HS-27A (cell line): ENCODE data around the gene GTF3C5.
A peak's percentile ranks its signal among the peaks of the same experiment; 100 is the strongest.
"Not testable (repeated sequence)": the region's sequence is repeated elsewhere in the genome, so short reads cannot be mapped to it uniquely, and the experiment has no call there.

ENCODE experiments used
- DNase-seq: peaks from one replicate; pipeline ENCODE4 v3.0.0-alpha.2; 2012; ENCODE audit warnings: low read depth, missing footprints

The GTF3C5 gene

GRCh38 chr9:133030317-133031129, at the start of gene GTF3C5:
Gene GTF3C5 (plus strand): TSS chr9:133030997. CDS start chr9:133031012, 15 bp downstream.
- peak; percentile 91 for DNase-seq

DNA sequence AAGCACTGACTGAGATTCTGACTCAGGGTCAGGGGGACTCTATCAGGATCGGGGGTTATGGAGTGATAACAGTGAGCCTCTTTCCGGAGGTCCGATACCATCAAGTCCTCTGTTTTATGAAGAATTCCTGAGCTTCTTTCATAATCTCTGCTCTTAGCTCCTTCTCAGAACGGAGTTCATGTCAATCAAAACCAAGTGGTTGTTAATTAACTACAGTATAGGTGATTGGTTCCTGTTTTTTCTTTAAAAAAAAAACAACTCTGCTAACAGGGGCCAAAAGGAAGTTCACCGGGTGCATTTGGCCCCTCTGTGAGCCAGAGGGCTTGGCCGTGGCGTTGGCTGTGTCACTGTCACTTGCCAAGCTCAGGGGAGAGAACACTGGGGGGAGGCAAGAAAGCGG, 48.3 kb upstream of the GTF3C5 start:
- no peak for DNase-seq

DNA sequence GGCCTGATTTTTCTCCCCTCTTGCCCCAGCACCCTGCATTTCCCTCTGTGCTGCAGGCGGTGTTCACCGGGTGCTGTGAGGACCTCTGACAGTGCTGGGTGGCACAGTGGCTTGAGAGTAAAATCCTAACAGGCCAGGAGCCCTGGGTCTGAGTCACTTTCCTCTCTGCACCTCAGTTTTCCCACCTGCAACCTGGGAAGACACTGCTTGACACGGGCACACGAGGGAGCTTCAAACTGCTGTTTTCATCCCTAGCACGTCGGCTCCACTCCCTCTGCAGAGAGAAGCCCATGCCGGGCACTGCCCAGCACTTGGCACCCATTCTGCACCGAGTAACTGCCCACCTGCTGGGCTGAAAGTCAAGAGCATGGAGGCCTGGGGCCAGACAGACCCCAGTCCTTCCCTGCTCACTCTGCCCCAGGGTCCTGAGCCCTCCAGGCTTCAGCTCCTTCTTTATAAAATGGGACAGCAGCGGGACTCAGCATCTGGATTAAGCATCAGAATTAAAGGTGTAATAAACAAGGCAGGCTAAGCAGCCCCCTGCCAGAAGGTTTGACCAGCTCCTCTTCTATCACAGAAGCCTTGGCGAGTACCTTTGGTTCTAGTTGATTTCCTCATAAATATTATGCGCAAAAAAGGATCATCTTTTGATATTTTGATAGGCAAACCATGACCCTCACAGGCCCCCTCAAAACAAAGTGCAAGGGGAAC, 47.2 kb upstream of the GTF3C5 start:
- DNase-seq, result no peak

- DNase-seq, result no peak
These were observed 46.4 kb upstream of the GTF3C5 start for GRCh38 chr9:132984202-132985070.

DNA sequence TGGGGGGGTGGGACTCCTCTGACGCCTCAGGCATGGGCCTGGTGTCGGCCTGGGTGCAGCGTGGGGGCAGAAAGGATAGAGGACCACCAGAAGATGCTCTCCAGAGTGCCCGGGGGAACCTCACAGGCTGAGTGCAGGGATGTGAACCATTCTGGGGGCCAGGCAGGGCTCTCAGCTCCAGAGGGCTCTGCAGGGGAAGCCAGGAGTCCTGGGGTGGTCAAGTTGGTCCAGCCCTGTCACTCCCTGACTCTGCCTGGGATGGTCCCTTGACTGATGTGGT, 45.8 kb upstream of the GTF3C5 start:
- no peak for DNase-seq

- no peak for DNase-seq
These were observed 45.3 kb upstream of the GTF3C5 start for GRCh38 chr9:132985489-132985888.

DNA sequence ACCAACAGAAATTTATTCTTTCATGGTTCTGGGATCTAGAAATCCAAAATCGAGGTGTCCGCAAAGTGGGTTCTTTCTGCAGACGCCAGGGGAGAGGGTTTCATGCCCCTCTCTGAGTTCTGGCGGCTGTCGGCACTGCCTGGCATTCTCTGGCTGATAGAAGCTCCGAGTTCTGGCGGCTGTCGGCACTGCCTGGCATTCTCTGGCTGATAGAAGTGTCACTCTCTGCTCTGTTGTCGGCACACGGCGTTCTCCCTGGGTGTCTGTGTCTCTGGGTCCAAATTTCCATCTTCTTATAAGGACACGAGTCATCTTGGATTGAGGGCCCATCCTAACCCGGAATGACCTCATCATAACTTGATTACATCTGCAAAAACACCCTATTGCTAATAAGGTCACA, 44.7 kb upstream of the GTF3C5 start:
- DNase-seq, result no peak

DNA sequence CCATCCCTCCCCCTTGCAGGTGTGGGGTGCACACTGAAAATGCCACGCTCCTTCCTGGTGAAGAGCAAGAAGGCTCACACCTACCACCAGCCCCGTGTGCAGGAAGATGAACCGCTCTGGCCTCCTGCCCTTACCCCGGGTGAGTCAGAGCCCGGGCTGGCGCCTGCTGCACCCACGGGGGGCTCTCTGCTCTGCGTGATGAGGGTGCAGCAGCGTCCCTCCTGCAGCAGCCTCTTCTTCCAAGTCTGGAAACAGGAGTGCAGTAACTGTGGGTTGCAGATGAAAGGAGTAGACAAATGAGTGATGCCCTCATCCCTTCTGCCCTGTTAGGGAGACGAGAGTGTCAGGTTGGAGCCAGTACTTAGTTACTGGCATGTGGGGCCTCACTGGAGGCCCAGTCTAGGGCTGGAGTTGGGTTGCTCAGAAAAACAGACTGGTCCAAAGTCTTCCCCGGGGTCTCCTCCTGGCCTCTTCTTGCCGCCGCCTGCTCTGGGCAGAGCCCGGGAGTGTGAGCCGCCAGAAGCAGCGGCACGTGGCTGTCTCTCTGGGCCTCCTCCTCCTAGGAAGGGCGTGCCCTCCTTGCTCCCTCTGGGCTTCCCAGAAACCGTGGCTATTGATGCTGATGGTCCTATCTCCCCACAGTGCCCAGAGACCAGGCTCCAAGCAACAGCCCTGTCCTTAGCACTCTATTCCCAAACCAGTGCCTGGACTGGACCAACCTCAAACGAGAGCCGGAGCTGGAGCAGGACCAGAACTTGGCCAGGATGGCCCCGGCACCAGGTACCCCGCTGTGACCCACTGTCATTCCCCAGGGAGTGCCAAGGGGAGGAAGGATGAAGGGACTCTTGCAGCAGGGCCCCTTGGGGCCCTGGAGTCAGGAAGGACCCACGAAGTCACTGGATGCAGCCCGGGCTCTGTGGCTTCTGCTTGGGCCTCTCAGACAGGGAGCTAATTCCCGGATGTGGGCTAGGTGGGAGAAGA, 43.9 kb upstream of the GTF3C5 start:
- DNase-seq, result no peak

DNA sequence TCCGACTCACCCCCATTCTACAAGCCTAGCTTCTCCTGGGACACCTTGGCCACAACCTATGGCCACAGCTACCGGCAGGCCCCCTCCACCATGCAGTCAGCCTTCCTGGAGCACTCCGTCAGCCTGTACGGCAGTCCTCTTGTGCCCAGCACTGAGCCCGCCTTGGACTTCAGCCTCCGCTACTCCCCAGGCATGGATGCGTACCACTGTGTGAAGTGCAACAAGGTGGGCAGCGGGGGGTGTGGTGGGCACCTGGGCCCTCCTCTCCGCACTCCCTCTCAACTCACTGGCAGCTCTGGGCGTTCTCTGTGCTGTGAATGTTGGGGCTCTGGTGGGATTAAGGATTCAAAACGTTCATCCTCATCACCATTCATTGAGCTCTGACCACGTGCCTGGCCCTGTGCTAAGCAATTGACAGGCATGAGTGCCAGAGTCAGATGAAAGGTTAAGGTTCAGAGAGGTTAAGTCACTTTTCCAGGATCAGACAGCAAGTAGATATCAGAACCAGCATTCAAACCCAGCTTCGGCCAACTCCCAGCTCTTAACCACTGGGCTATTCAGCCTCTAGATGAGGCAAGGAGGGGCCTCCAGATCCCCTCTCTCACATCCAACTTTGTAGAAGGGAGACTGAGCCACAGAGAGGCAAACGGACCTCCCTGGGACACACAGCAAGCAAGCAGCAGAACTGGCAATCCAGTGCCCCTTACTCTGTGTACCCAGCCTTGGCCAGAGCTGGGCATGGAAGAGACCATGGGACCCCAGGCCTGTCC, 42.4 kb upstream of the GTF3C5 start:
- DNase-seq, result no peak

GRCh38 chr9:132989014-132989310, 41.8 kb upstream of the GTF3C5 start:
- DNase-seq, result no peak

DNA sequence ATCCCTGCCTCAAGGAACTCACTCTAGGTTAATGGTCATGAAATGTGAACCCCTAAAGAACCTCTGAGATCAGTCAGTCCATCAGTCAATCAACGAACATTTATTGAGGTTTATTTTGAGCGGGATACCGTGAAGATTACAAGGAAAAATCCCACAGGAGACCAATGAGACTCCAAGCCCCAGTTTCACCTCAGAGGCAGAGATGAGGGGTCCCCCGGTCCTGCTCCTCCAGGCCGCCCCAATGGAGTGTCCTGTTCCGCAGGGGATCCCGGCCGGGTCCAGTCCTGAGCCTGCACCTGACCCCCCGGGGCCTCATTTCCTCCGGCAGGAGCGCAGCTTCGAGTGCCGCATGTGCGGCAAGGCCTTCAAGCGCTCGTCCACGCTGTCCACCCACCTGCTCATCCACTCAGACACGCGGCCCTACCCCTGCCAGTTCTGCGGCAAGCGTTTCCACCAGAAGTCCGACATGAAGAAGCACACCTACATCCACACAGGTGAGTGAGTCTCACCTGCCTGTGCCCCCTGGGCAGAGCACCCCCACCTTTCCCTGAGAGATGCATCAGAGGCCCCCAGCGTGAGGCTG, 41.3 kb upstream of the GTF3C5 start:
- DNase-seq, result no peak

DNA sequence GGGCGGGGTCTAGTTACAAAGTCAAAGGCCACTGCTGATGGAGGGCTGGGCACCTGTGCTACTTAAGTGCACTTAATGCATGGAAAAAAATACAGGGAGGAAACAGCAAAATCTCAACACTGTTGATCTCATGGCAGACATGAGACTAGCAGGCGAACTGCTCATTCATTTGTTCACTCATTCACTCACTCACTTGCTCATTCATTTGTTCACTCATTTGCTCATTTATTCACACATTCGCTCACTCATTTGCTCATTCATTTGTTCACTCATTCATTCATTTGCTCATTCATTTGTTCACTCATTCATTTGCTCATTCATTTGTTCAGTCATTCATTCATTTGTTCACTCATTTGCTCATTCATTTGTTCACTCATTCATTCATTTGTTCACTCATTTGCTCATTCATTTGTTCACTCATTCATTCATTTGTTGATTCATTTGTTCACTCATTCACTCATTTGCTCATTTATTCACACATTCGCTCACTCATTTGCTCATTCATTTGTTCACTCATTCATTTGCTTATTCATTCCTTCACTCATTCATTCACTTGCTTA, 40.7 kb upstream of the GTF3C5 start:
- DNase-seq, result not testable (repeated sequence)

DNA sequence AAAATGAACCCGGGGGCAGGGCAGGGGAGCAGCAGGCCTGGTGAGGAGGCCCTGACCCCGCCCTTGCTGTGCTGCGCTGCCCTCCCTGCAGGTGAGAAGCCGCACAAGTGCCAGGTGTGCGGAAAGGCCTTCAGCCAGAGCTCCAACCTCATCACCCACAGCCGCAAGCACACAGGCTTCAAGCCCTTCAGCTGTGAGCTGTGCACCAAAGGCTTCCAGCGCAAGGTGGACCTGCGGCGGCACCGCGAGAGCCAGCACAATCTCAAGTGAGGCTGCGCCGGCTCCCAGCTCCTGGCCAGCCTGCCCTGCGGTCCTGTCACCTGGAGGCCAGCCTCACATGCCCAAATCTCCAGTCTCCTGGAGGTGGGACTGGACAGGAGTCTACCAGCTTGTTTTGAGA, 40.0 kb upstream of the GTF3C5 start:
- no peak for DNase-seq

- DNase-seq, result no peak
These were observed 39.2 kb upstream of the GTF3C5 start for GRCh38 chr9:132991351-132992300.

- no peak for DNase-seq
These were observed 37.3 kb upstream of the GTF3C5 start for GRCh38 chr9:132993511-132993939.

- no peak for DNase-seq
These were observed 36.2 kb upstream of the GTF3C5 start for GRCh38 chr9:132994410-132995120.

- DNase-seq, result no peak
These were observed 35.7 kb upstream of the GTF3C5 start for GRCh38 chr9:132995121-132995420.

DNA sequence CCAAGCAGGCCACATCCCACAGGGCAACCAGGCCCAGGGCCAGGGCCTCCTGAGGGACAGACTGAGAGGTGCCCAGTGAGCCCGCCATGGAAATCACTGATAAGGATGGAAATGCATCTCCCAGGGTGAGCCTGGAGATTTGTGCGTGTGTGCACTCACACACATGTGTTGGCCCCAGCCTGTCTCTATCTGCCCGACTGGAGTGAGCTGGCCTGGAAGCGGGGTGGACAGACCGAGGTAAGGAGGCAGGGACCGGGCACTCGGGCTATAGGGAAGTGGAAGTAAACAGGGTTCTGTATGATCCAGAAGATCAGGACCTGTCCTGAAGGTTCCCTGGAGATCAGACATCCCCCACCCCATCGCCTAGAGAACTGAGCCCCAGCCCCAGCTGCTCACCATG, 34.9 kb upstream of the GTF3C5 start:
- DNase-seq, result no peak

GRCh38 chr9:132996526-132996925, 34.3 kb upstream of the GTF3C5 start:
- no peak for DNase-seq
